IMR-90 (cell line): ENCODE results near the gene TAX1BP1. TPM values are rescaled to one million over a fixed set of nuclear protein-coding genes. Genes with fewer than 3 reads are reported as not detected.

Experiments
- ATAC-seq: fragments of 200-7000 bp; cut with Tn5 transposase; 2 replicates; pipeline ENCODE4 v1.9.1; 2020; ENCODE audit warnings: low read depth, mild to moderate bottlenecking, moderate library complexity
- BruUV-seq: library from RNA; stranded (reverse); fragments of 400-500 nt; replicated peaks from 2 replicates; lab custom pipeline; 2021; lab: Mats Ljungman, UMichigan
- CTCF ChIA-PET: fragments of 300-600 bp; formaldehyde crosslinking; extraction: SDS; loops from one replicate; lab custom pipeline; 2021; ENCODE audit warnings: antibody characterized with exemption; lab: Yijun Ruan, JAX
- POLR2A ChIA-PET: fragments of 300-600 bp; sonication (Branson Sonifier 250); formaldehyde crosslinking; loops from one replicate; lab custom pipeline; 2022; ENCODE audit warnings: antibody characterized with exemption; ENCODE audit not compliant: unreplicated experiment; lab: Charles Lee
- DNase-seq: peaks from one replicate; pipeline ENCODE4 v3.0.0; 2013
- H2AFZ ChIP-seq: replicated peaks from 2 replicates; pipeline ENCODE3; 2013; ENCODE audit warnings: low read length, mild to moderate bottlenecking; ENCODE audit not compliant: poor library complexity
- H2AK5ac ChIP-seq: 2 replicates; pipeline ENCODE4 v1.6.1; 2013; ENCODE audit warnings: low read depth, low read length, inconsistent platforms
- H2AK9ac ChIP-seq: replicated peaks from 2 replicates; pipeline ENCODE3; 2013; ENCODE audit warnings: mild to moderate bottlenecking, low read depth, low read length, moderate library complexity; ENCODE audit not compliant: poor library complexity
- H2BK120ac ChIP-seq: 2 replicates; pipeline ENCODE4 v1.6.1; 2013; ENCODE audit warnings: low read depth, low read length, inconsistent platforms
- H2BK15ac ChIP-seq: 3 replicates; pipeline ENCODE4 v1.6.1; 2013; ENCODE audit warnings: low read depth, low read length, inconsistent platforms
- H2BK20ac ChIP-seq: 2 replicates; pipeline ENCODE4 v1.6.1; 2013; ENCODE audit warnings: low read depth, mild to moderate bottlenecking, inconsistent platforms, low read length, moderate library complexity
- H2BK5ac ChIP-seq: 2 replicates; pipeline ENCODE4 v1.6.1; 2013; ENCODE audit warnings: mild to moderate bottlenecking, low read depth, low read length, inconsistent platforms; ENCODE audit not compliant: poor library complexity, severe bottlenecking
- H3K14ac ChIP-seq: replicated peaks from 2 replicates; pipeline ENCODE4 v1.6.1; 2013; ENCODE audit warnings: low read depth, low read length, inconsistent platforms
- H3K18ac ChIP-seq: 2 replicates; pipeline ENCODE4 v1.6.1; 2013; ENCODE audit warnings: low read depth, low read length, control low read depth
- H3K23ac ChIP-seq: 2 replicates; pipeline ENCODE4 v1.6.1; 2013; ENCODE audit warnings: low read depth, low read length, inconsistent platforms
- H3K27ac ChIP-seq: 2 replicates; pipeline ENCODE4 v1.5.1; 2013; ENCODE audit warnings: mild to moderate bottlenecking, control low read depth, low read length; ENCODE audit not compliant: insufficient read depth
- H3K27me3 ChIP-seq: 2 replicates; pipeline ENCODE4 v1.6.1; 2013; ENCODE audit warnings: low read length; ENCODE audit not compliant: control insufficient read depth, insufficient read depth
- H3K36me3 ChIP-seq: 2 replicates; pipeline ENCODE4 v1.6.1; 2013; ENCODE audit warnings: low read length, mixed read lengths; ENCODE audit not compliant: control insufficient read depth, insufficient read depth
- H3K4ac ChIP-seq: 2 replicates; pipeline ENCODE4 v1.6.1; 2013; ENCODE audit warnings: low read depth, low read length, inconsistent platforms
- H3K4me1 ChIP-seq: 2 replicates; pipeline ENCODE4 v1.6.1; 2013; ENCODE audit warnings: low read length, mixed read lengths; ENCODE audit not compliant: control insufficient read depth, insufficient read depth
- H3K4me2 ChIP-seq: 2 replicates; pipeline ENCODE4 v1.6.1; 2013; ENCODE audit warnings: low read depth, mild to moderate bottlenecking, control low read depth, low read length, moderate library complexity
- H3K4me3 ChIP-seq: 2 replicates; pipeline ENCODE4 v1.5.1; 2013; ENCODE audit warnings: low read depth, mild to moderate bottlenecking, control low read depth, low read length, moderate library complexity; ENCODE audit not compliant: insufficient read depth
- H3K56ac ChIP-seq: 2 replicates; pipeline ENCODE4 v1.6.1; 2013; ENCODE audit warnings: low read length, inconsistent platforms; ENCODE audit not compliant: insufficient read depth; ENCODE audit errors: extremely low read depth
- H3K79me1 ChIP-seq, 2 experiments: 2 replicates each; pipeline ENCODE4 v1.6.1; 2013; ENCODE audit warnings: low read length in 2 of 2, inconsistent platforms in 1 of 2, low read depth in 1 of 2
- H3K9ac ChIP-seq: 2 replicates; pipeline ENCODE4 v1.6.1; 2013; ENCODE audit warnings: low read depth, low read length, control low read depth
- H3K9me1 ChIP-seq: 2 replicates; pipeline ENCODE4 v1.6.1; 2013; ENCODE audit warnings: low read length, inconsistent platforms; ENCODE audit not compliant: insufficient read depth
- H3K9me3 ChIP-seq: 2 replicates; pipeline ENCODE4 v1.6.1; 2013; ENCODE audit warnings: low read length; ENCODE audit not compliant: control insufficient read depth, insufficient read depth
- H4K20me1 ChIP-seq: 2 replicates; pipeline ENCODE4 v1.6.1; 2013; ENCODE audit warnings: low read length, inconsistent platforms; ENCODE audit not compliant: insufficient read depth
- H4K5ac ChIP-seq: 2 replicates; pipeline ENCODE4 v1.6.1; 2013; ENCODE audit warnings: mild to moderate bottlenecking, low read depth, low read length, control low read depth
- H4K8ac ChIP-seq, 2 experiments: 2 replicates each; pipeline ENCODE4 v1.6.1; 2013; ENCODE audit warnings: low read depth in 2 of 2, low read length in 2 of 2, control low read depth in 1 of 2, inconsistent platforms in 1 of 2
- H4K91ac ChIP-seq: 2 replicates; pipeline ENCODE4 v1.6.1; 2013; ENCODE audit warnings: low read depth, low read length, inconsistent platforms; ENCODE audit not compliant: insufficient read depth
- BHLHE40 ChIP-seq: fragments of 150-350 bp; IDR thresholded peaks from 2 replicates; pipeline ENCODE4 v1.6.1; 2016; ENCODE audit warnings: mild to moderate bottlenecking, low read depth, low read length
- CEBPB ChIP-seq: IDR thresholded peaks from 2 replicates; pipeline ENCODE4 v1.6.1; 2012; ENCODE audit warnings: low read depth, low read length, improper control_type of control experiment
- CHD1 ChIP-seq: IDR thresholded peaks from 2 replicates; pipeline ENCODE4 v1.6.1; 2012; ENCODE audit warnings: low read depth, low read length, improper control_type of control experiment
- FOS ChIP-seq: fragments of 150-350 bp; IDR thresholded peaks from 2 replicates; pipeline ENCODE4 v1.6.1; 2016; ENCODE audit warnings: low read depth, low read length
- MAFK ChIP-seq: IDR thresholded peaks from 2 replicates; pipeline ENCODE4 v1.6.1; 2012; ENCODE audit warnings: low read depth, low read length, improper control_type of control experiment
- MAZ ChIP-seq: IDR thresholded peaks from 2 replicates; pipeline ENCODE4 v1.6.1; 2012; ENCODE audit warnings: low read depth, mild to moderate bottlenecking, low read length, improper control_type of control experiment, moderate library complexity, borderline replicate concordance
- MXI1 ChIP-seq: IDR thresholded peaks from 2 replicates; pipeline ENCODE4 v1.6.1; 2012; ENCODE audit warnings: low read depth, mild to moderate bottlenecking, low read length, moderate library complexity, borderline replicate concordance
- NFE2L2 ChIP-seq: fragments of 150-350 bp; IDR thresholded peaks from 2 replicates; pipeline ENCODE4 v1.6.1; 2016; ENCODE audit warnings: low read depth, mild to moderate bottlenecking, low read length
- POLR2A ChIP-seq: IDR thresholded peaks from 2 replicates; pipeline ENCODE4 v1.6.1; 2012; ENCODE audit warnings: mild to moderate bottlenecking, low read depth, low read length
- RAD21 ChIP-seq: IDR thresholded peaks from 2 replicates; pipeline ENCODE4 v1.6.1; 2012; ENCODE audit warnings: low read length, improper control_type of control experiment
- RCOR1 ChIP-seq: IDR thresholded peaks from 2 replicates; pipeline ENCODE4 v1.6.1; 2012; ENCODE audit warnings: mild to moderate bottlenecking, low read length, improper control_type of control experiment; ENCODE audit not compliant: insufficient replicate concordance
- RFX5 ChIP-seq: IDR thresholded peaks from 2 replicates; pipeline ENCODE4 v1.8.0; 2012; ENCODE audit warnings: low read depth, mild to moderate bottlenecking, low read length, moderate library complexity
- SMC3 ChIP-seq: fragments of 150-350 bp; IDR thresholded peaks from 2 replicates; pipeline ENCODE4 v1.6.1; 2016; ENCODE audit warnings: low read depth, mild to moderate bottlenecking, antibody characterized with exemption, low read length, moderate library complexity
- WGBS, 2 experiments: methylation state at CpG; one replicate each; pipeline versions ENCODE4 v1.1.5 to v1.1.7; 2013; ENCODE audit warnings: missing lambda C conversion rate in 2 of 2; ENCODE audit not compliant: insufficient read length in 1 of 2; ENCODE audit errors: extremely low coverage in 2 of 2; 5-methylcytosine and 5-hydroxymethylcytosine counted together
- dilution Hi-C: fragments of 300-500 bp; cut with HindIII; formaldehyde crosslinking; loops from one replicate; pipeline ENCODE4 v1.14.3; 2018; ENCODE audit warnings: low sequenced_read_pairs; ENCODE audit not compliant: unreplicated experiment
- in situ Hi-C: fragments of 300-500 bp; cut with MboI; formaldehyde crosslinking; loops from 3 replicates; pipeline ENCODE4 v1.14.3; 2019; ENCODE audit warnings: low sequenced_read_pairs, inconsistent platforms, mixed read lengths
- intact Hi-C: fragments of 100-400 bp; cut with micrococcal nuclease; formaldehyde crosslinking; loops from 2 replicates; pipeline ENCODE4 v1.10.0; 2022
- polyA plus RNA-seq, 3 experiments: library from polyadenylated mRNA; depleted of rRNA; stranded (reverse); fragments of >200 nt; gene quantifications; 2 replicates each; pipeline ENCODE4 v1.2.3, GENCODE V29; 2012; ENCODE audit warnings: low replicate concordance in 1 of 3
- total RNA-seq: library from RNA; depleted of rRNA; stranded (reverse); fragments of >200 nt; gene quantifications from 2 replicates; pipeline ENCODE4 v1.2.3, GENCODE V29; 2012
- TF ChIP-seq, protein P1 (sequence below): fragments of 150-350 bp; IDR thresholded peaks from 2 replicates; pipeline ENCODE4 v1.6.1; 2017; ENCODE audit warnings: mild to moderate bottlenecking, antibody characterized with exemption, low read length, low read depth
- TF ChIP-seq, protein P2 (sequence below): conservative IDR thresholded peaks from 2 replicates; pipeline ENCODE4 v1.5.1; 2012; ENCODE audit warnings: mild to moderate bottlenecking, low read depth, low read length, improper control_type of control experiment
- TF ChIP-seq, protein P3 (sequence below): fragments of 150-350 bp; IDR thresholded peaks from 2 replicates; pipeline ENCODE4 v1.6.1; 2016; ENCODE audit warnings: low read depth, mild to moderate bottlenecking, low read length, moderate library complexity, borderline replicate concordance

Gene TAX1BP1
- total and polyA plus RNA-seq, 2 of the 4 experiments (the other 2 are of a cell fraction), result 49.0 to 52.7 TPM

DNA sequence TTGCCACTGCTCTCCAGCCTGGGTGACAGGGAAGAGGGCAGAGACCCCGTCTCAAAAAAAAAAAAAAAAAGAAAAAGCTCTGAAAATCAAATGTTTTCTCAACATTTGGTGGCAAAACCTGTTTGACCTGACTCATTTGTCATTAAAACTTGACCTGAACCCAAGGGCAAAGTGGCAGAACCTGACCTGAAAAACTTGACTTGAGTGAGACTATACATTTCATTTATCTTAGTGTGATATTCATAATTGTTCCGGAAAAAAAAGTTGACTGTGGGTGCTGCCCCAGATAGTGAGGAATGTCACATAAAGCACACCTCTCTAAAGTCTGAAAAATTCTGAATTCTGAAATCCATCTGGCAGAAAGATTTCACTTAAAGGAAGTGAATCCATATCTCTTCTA is 2.3 kb upstream of the TAX1BP1 start:
- no peaks in the 10 kb centered on the region for H3K36me3 ChIP-seq
- no peak overlapping the region for H3K9ac ChIP-seq
- no peak for DNase-seq
- no peak overlapping the region for H3K4ac ChIP-seq
- dilution Hi-C loops (no loop called here), intact Hi-C loops (no loop called here), in situ Hi-C loops (no loop called here)
- no peak overlapping the region for H4K91ac ChIP-seq
- H3K23ac ChIP-seq, result no peak overlapping the region
- no peak overlapping the region for H3K14ac ChIP-seq
- H3K4me2 ChIP-seq, result no peak overlapping the region
- ChIA-PET CTCF (interaction anchor here (0.6 kb wide), 1 partner anchor 18 kb away, joined by 3 read pairs; no protein-coding TSS in a partner anchor), POLR2A (interaction anchor here (0.6 kb wide), 2 partner anchors 31 to 166 kb away, joined by 3 read pairs; no protein-coding TSS in a partner anchor)
- H2BK120ac ChIP-seq, result no peak overlapping the region
- peaks cover 14% of the 10 kb centered on the region; the same call in 1 of the 2 replicates for H4K20me1 ChIP-seq
- H3K4me3 ChIP-seq, result no peak overlapping the region
- ATAC-seq, result no peak
- no peak overlapping the region for H2BK5ac ChIP-seq
- H2BK20ac ChIP-seq, result no peak overlapping the region
- H3K9me1 ChIP-seq, result 0 out of 2 replicates have a peak, but pooled peaks cover 2% of the 10 kb centered on the region
- H2AK9ac ChIP-seq, result no peak overlapping the region
- TF ChIP-seq, protein P1, sequence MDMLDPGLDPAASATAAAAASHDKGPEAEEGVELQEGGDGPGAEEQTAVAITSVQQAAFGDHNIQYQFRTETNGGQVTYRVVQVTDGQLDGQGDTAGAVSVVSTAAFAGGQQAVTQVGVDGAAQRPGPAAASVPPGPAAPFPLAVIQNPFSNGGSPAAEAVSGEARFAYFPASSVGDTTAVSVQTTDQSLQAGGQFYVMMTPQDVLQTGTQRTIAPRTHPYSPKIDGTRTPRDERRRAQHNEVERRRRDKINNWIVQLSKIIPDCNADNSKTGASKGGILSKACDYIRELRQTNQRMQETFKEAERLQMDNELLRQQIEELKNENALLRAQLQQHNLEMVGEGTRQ, result no peak
- TF ChIP-seq BHLHE40, result no peak
- TF ChIP-seq, protein P2, sequence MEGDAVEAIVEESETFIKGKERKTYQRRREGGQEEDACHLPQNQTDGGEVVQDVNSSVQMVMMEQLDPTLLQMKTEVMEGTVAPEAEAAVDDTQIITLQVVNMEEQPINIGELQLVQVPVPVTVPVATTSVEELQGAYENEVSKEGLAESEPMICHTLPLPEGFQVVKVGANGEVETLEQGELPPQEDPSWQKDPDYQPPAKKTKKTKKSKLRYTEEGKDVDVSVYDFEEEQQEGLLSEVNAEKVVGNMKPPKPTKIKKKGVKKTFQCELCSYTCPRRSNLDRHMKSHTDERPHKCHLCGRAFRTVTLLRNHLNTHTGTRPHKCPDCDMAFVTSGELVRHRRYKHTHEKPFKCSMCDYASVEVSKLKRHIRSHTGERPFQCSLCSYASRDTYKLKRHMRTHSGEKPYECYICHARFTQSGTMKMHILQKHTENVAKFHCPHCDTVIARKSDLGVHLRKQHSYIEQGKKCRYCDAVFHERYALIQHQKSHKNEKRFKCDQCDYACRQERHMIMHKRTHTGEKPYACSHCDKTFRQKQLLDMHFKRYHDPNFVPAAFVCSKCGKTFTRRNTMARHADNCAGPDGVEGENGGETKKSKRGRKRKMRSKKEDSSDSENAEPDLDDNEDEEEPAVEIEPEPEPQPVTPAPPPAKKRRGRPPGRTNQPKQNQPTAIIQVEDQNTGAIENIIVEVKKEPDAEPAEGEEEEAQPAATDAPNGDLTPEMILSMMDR, result no peak
- no peak for TF ChIP-seq FOS
- TF ChIP-seq, protein P3, sequence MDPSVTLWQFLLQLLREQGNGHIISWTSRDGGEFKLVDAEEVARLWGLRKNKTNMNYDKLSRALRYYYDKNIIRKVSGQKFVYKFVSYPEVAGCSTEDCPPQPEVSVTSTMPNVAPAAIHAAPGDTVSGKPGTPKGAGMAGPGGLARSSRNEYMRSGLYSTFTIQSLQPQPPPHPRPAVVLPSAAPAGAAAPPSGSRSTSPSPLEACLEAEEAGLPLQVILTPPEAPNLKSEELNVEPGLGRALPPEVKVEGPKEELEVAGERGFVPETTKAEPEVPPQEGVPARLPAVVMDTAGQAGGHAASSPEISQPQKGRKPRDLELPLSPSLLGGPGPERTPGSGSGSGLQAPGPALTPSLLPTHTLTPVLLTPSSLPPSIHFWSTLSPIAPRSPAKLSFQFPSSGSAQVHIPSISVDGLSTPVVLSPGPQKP, result no peak
- TF ChIP-seq CEBPB, result no peak
- no peak for TF ChIP-seq MXI1
- no peak for TF ChIP-seq CHD1
- TF ChIP-seq MAFK, result no peak
- TF ChIP-seq RCOR1, result no peak
- no peak for TF ChIP-seq NFE2L2
- no peak for TF ChIP-seq RFX5
- no peak for TF ChIP-seq POLR2A
- TF ChIP-seq RAD21, result no peak
- TF ChIP-seq MAZ, result no peak
- TF ChIP-seq SMC3, result no peak
- H3K27me3 ChIP-seq, result no peaks in the 10 kb centered on the region
- no peak overlapping the region for H3K18ac ChIP-seq
- no peak overlapping the region for H2BK15ac ChIP-seq
- H2AK5ac ChIP-seq, result no peak overlapping the region
- no TSS peak for BruUV-seq
- H3K56ac ChIP-seq, result no peak overlapping the region
- H4K5ac ChIP-seq, result no peak overlapping the region
- no peaks in the 10 kb centered on the region for H3K9me3 ChIP-seq
- H3K27ac ChIP-seq, result no peak overlapping the region
- peaks cover 5% of the 10 kb centered on the region for H3K4me1 ChIP-seq
- WGBS, 2 experiments, result no CpG with 5 or more reads among the region's 2 CpGs
- no peak overlapping the region for H2AFZ ChIP-seq
- H4K8ac ChIP-seq, result no peak overlapping the region
- peaks cover 0 to 17% of the 10 kb centered on the region in 2 experiments; a peak in 2 of 4 replicates for H3K79me1 ChIP-seq
